Stimulated activated CD8-positive, alpha-beta memory T cell treated with anti-CD3 and anti-CD28 coated beads, Interleukin-7, amount 100 ng/mL, for 48 hours (primary cell): Measurements from ENCODE around the gene DNAJB7.
"Not testable (repeated sequence)": the region's sequence is repeated elsewhere in the genome, so short reads cannot be mapped to it uniquely, and the experiment has no call there.

Experiments used
- DNase-seq, 2 donors: peaks; one replicate each; pipeline ENCODE4 v3.0.0-alpha.2; 2020; ENCODE audit warnings: low read depth in 1 of 2; ENCODE audit errors: extremely low read depth in 1 of 2

The DNAJB7 gene

DNA sequence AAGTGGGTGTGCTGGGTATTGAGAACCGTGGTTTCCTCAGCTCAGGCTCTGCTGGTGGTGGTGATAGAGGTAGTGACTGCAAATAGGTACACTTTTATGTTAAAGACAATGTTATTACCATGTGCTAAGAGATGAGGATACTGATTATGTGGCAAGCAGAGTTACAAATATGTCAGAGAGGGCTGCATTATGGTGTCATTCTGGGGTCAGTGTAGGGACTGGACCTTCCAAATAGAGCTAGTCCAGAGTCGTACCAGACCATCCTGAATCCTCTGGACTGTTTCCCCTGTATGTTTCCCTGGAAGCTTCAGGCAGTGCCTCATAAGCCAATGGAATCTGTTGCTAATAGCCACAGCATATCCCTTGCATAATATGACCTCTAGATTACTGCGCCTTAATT is at the start of gene DNAJB7:
Gene DNAJB7, minus strand, starts transcription at position 101 of the 400 bp plus-strand sequence. CDS start 119 bp downstream, outside the sequence.
- no peak for DNase-seq

DNA sequence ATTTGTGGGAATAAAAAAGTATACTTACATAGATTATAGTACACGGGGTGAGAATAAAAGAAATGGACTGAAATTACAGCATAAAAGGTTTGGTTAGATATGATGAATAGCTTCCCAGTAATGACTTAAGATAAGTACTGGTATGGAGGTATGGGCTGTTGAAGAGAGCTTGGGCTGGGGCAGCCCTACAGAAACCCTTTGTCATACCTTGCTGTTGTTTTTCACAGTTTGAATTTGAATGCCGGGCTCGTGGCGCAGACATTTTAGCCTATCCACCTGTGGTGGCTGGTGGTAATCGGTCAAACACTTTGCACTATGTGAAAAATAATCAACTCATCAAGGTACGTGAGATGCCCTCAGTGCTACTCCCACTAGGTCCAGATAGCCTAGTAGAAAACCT is 47.0 kb upstream of the DNAJB7 start:
- no peak for DNase-seq

DNA sequence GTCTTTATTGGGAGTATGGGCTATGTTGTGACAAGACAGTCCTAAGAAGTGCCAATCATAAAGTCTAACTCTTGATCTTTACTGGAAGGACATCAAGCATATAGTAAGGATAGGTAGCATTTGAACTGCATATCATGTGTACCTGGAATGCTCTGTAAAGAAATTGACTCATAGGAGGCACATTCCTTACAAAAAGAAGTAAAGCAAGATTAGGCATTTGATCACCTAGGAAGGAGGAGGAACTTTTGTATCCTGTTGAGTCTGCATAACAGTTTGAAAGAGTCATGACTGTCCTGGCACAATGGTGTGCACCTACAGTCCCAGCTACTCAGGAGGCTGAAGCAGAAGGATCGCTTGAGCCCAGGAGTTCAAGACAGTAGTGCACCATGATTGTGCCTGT is 42.2 kb upstream of the DNAJB7 start:
- no peak for DNase-seq

DNA sequence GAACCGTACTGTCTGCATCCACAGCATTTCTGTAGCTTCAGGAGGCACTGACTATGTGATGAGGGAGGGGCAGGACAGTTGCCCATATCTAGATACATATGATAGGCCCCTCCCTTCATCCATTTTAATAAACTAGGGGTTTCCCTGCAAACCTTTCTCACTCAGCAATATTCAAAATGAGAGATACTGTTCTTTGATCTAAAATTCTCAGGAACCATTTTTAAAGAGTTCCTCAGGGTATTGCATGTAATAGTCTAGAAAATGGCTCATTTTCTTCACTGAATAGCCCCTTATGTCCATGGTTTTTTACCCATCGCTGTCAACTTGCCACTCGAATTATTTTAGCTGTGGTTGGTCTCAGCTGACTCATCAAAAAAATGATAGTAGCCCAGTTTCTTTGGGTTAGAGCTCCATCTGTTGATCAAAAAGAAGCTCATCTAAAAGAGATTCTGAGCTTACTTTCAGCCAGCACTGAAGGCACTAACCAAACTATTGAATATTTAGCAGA is 37.0 kb upstream of the DNAJB7 start:
- no peak for DNase-seq

DNA sequence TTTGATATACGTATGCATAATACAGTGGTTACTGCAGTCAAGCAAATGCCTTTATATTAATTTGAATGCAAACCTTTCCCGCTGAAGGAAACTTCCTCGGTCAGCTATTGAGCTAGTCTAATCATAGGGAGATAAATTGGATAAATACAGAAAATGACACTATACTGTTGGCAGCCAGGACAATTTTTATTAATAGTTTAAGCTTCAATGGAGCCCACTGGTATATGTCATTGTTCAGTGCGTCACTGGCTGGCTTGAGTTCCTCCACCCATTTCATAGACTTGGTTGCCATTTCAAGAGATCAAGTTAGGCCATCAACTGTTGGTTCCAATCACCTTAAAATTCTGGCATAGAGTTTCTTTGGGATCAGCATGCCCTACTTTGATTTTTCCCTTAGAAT is 32.5 kb upstream of the DNAJB7 start:
- no peak for DNase-seq

DNA sequence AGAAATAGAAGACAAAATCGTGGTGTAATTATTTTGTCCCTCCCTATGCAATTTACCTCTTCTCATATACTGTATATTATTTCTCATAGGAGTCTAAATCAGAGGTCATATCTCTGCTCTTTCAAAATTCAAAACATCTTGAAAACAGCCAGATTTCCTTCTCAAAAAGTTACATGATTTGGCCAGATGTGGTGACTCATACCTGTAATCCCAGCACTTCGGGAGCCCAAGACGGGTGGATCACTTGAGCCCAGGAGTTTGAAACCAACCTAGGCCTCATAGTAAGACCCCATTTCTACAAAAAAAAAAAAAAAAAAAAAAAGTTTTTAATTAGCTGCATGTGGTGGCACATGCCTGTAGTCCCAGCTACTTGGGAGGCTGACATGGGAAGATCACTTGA is 29.0 kb upstream of the DNAJB7 start:
- DNase-seq = no peak

DNA sequence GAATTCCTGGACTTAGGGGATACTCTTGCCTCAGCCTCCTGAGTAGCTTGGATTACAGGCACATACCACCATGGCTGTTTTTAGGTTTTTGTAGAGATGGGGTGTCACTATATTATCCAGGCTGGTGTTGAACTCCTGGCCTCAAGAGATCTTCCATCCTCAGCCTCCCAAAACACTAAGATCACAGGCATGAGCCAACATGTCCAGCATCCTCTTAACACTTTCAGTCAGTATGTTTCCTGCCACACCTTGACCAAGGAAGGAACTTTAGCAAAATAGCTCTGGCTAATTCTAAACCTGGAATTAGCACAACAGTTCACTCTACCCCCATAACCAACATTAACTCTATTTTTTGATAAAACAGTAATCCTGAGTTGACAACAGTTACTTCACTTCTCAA is 27.2 kb upstream of the DNAJB7 start:
- DNase-seq = no peak

DNA sequence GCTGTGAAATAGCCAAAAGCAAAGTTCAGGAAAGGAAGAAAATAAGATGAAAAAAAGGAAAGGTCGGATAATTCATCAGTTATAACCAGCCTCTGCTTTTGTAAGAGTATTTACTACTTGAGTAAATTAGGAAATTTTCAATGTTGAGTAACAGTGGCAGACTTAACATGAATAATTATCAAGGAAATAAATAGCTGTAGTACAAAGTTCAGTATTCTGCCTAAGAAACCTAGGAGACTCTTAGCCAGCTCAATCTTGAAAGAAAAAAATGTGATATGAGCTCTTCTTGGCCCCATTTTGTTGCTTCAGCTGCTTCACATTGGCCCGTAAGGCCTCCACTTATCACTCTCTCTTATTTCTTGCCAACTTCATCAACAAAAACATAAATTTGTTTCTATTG is 17.0 kb upstream of the DNAJB7 start:
- DNase-seq = no peak

DNA sequence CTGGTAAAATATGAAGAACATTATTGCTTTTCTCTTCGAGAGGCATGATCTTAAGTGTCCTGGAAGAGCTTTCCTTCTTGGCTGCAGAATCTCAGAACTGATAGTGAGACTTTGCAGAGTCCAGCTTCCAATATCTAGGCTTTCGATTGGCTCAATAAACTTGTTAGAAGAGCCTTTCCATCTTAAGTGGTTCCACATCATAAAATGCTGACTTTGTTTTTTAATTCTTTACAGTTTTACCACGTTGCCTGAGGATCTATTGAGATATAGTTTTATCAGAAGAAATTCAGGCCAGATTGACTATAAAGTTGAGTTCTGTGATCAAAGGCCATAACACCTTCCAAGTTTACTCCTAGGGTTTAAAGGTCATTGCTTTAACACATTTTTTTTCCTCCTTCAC is 15.6 kb upstream of the DNAJB7 start:
- no peak for DNase-seq

DNA sequence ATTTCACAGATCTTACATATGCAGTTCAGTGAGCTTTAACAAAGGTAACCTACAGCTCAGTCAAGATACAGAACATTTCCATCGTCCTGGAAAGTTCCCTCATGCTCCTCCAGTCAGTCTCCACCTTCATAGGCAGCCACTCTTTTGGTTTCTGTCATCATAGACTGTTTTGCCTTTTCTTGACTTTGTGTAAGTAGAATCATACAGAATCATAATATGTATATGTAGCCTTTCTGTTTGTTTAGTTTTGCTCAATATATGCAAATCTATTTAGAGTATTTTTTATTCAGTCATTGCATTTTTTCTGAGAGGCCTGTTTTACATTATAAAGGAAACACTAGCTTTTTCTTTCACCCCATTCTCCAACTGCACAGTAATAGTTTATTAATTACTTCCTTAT is 15.0 kb upstream of the DNAJB7 start:
- DNase-seq = no peak

DNA sequence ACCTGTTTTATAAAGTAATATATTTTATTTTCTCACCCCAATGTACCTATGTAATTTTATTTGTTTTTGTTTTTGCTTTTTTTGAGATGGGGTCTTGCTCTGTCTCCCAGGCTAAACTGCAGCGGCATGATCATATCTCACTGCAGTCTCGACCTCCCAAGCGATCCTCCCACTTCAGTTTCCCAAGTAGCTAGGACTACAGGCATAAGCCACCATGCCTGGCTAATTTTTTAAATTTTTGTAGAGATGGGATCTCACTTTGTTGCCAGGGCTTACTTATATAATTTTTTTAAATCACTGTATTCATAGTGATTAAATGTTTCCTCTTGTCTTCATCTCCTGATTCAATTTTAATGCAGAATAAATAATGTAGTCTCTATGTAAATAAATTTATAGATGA is 13.2 kb upstream of the DNAJB7 start:
- no peak for DNase-seq

DNA sequence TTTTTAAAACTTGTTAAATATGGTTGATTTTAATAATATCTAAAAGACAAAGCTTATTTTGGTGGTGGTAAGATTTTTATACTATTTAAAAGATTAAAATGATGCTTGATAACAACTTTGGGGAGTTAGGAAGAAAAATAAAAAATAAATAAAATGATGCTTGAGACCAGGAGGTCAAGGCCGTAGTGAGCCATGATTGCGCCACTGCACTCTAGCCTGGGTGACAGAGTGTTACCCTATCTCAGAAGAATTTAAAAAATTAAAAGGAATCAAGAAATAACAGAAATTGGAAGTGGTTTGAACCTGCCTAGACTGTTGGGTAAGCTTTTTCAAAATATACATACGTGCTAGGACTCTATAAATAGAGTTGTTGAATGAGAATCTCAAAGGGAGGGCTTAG is 12.1 kb upstream of the DNAJB7 start:
- no peak for DNase-seq

DNA sequence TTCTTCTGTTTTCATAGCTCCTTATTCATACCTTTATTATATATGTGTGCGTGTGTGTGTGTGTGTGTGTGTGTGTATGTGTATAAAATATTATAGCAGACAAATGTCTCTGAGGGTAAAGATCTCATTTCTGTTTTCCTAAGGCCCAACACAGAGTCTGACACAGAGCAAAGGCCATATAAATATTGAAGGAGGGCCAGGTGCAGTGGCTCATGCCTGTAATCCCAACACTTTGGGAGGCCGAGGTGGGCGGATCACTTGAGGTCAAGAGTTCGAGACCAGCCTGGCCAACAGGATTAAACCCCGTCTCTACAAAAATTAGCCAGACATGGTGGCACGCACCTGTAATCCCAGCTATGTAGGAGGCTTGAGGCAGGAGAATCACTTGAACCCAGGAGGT is 6.5 kb upstream of the DNAJB7 start:
- not testable (repeated sequence) for DNase-seq

DNA sequence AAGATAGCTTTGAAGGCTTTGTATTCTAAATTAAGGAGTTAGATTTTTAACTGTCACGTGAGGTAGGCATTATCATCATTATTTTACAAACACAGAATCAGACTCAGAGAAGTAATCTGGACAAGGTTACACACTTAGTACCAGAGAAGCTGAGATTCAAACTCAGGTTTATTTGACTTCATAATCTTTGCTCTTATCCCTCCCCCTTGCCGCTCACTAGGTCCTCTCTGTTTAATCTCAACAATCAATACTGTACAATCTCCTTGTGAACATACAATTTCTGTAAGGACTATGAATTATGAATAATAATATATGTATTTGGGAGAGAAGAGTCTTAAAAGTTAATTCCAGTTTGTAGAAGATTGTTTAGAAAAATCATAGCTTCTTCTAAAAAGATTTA is 5.2 kb upstream of the DNAJB7 start:
- DNase-seq = no peak

DNA sequence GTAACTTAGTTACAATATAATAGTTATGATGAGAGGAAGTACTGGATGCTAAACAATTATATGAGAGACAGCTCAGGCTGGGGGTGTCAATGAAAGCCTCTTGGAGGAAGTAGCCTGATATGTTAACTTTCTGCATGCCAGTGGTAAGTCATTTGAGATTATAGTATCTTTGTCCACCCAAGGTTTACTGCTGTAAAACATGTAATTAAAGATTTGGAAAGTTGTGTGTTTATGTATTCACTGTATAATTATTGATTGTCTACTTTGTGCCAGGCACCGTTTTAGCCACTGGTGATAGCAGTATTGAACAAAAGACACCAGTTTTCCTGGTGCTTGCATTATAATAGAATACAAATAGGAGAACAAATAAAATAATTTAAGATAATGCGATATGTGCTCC is 624 bp upstream of the DNAJB7 start:
- DNase-seq = no peak

DNA sequence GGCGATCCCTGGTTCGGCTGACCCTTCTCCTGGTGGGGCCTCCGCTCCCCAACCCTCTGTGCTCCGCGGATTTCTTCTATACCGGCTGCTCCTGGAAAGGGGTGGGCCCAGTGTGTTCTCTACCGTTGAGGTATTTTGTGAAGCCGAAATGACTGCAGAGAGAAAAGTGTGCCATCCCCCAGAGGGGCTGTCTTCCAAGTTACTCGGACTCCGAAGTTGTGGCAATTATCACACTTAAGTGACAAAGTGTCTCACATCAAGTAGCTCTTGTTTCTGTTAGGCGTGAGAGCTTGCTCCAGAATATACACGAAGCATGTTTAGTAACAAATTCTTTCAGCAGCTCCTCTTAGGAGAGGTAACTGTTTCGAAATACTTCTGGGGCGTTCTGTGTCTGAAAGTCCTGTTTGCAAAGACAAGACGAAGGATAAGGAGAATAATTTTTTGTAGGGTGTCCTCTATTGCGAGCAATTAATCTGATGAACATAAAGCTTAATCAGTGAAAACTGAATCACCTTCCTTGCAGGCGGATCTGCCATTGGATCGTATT is 4.5 kb downstream of the DNAJB7 start:
- DNase-seq = no peak

DNA sequence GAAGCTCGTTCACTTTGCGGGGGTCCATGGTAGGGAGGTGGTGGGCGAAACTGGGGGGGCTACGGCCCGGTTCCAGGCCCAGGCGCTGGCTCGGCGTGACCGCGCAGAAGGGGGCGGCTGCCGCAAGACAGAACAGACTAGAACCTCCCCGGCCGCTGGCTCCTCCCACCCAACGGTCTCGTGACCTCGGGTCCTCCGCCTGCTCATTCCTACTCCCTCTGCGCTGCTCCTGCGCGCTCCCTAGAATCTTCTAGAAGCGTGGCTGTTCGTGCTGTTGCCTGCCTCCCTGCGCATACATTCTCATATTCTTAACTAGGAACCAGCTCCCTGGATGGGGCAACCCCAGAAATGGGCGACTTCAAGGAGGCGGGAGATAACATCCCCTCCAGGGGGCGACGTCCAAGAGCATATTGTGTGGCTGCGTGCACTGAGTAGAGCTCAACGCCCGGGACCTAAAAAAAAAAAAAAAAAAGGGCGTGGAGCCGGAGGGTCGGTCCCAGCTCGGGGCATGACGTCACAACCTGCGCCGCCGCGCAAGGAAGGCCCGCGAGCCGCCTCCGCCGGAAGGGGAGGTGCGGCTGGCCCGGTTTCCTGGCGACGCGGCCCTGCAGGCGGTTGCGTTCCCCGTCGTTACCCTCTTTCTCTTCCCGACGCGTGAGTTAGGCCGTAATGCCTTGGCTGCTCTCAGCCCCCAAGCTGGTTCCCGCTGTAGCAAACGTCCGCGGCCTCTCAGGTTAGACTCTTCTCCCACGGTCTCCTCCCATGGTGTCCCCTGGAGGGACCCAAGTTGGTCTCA is 5.2 kb downstream of the DNAJB7 start, which contains the start of the genes ST13 and XPNPEP3:
Gene ST13, minus strand, starts transcription at position 127 of the 796 bp plus-strand sequence. Its CDS starts 99 bp downstream, at position 28.
Gene XPNPEP3, plus strand, starts transcription at position 636 of the 796 bp plus-strand sequence. Its CDS starts 34 bp downstream, at position 670.
- peak; percentile 93 to 96 for DNase-seq

DNA sequence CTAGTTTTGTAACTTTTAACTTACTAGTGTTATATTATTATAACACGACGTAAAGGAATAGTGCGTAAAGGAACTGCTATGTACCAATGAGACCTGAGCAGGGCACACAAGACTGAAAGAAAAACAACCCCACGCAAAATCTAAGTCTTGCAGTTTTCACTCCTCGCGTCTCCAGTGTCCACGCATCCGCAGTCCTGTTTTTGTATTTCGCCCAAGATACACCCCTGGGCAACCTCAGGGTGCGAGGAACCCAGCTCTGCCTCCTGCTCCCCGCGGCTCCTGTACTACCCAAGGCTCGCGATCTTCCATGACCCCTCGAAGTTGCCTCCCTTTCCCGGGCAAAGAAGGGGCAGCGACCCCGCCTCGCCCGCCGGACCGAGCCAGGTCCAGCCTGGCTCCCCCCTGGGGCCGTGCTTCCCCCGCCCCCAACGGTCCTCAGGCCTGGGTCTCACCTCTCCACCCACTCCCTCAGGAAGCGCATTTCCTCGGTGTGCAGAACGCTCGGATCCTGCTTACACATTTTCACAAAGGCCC is 5.9 kb downstream of the DNAJB7 start:
- DNase-seq = no peak

DNA sequence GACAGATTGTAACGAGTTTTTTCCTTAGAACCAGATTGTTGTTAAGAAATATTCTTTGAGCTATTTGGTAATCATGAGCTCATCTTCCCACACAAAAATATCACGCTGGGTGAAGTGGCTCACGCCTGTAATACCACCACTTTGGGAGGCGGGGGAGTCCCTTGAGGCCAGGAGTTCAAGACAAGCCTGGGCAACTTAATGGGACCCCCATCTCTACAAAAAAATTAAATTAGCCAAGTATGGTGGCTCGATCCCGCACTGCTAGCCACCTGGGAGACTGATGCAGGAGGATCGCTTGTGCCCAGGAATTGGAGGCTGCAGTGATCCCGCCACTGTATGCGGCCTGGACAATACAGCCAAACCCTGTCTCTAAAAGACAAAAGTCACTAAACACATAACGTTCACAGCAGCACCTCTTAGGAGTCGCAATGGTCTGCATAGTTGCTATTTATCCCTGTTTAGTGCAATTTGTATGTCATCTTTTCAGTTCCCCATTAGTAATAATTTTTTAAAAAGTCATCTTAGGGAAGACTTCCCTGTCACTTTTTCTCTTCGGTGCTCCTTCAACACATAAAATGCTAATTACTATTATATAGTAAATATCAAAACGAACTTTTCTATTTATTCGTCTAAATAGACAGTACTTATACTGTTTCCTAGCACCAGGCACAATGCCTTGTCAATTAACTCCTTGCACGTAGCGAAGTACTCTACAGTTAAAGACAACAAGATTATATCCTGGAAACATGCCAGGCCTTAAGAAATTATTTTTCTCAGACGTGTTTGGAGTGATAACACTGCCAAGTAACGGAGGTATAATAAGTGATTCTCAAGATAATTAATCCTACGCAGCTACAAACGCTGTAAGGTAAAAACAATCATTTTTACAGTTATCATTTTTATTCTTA is 6.6 kb downstream of the DNAJB7 start:
- no peak for DNase-seq

DNA sequence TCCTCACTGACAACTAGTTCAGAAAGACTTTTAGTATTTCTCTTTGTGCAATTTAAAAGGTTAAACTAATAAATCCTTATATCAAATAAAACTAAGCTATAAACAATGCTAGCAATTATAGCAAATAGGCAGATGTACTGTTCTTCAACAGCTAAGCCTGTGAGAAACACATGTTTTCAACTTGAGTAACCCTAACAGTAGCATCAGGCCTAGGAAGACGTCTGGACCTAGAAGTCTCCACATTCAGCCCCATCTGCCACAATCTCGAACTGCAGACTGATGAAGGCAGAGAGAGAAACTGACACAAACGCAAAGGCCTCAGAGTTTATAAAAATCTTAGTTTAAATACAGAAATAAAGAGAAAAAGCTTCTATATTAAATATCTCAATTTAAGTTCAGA is 8.0 kb downstream of the DNAJB7 start:
- DNase-seq = no peak

DNA sequence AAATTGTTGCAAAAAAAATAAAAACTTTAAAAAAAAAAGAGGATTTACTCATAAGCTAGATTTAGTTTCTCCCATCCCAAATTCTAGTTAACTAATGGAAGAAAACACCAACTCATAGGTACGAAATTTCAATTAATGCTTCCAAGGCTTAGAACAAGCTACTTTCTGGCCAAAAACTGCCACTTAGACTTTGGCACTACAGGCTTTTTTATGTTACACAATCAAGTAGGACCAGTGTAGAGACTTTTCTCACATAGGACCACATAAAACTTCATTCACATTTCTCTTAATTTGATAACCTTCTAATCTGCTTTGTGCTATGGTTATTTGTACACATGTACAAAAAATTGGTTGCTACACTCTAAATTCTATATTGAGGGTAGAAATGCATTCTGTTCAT is 8.6 kb downstream of the DNAJB7 start:
- no peak for DNase-seq
